ENCODE data around the gene CCT4. TPM values are rescaled to one million over a fixed set of nuclear protein-coding genes. Genes with fewer than 3 reads are reported as not detected.

Gene CCT4
- total and polyA plus RNA-seq, 2 experiments from 2014 or later, result 333 to 343 TPM

DNA sequence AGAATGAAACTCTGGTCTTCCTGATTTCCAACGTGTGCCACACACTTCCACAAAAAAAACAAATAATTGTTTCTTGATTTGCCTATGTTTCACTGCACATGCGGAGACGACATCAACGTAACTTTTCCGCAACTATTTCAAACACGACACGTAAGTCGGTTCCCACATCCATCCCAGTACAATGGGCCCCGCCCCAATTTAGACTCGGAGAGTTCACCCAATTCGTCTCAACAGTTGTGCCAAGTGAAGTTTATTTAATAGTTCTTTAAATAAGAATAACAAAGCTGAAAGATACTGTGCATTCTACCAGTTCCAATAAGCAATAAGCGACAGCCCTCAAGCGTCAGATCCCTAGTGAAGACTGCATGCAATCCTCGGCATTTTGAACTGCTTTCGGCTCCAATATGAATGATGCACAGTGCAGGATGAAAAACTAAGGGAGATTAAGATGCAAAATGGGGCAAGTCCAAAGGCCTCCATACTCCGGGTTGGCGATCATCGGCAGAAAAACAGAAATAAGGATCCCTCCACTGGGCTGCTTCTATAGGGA, 664 bp downstream of the CCT4 start (continued):
- TF ChIP-seq, protein P1, sequence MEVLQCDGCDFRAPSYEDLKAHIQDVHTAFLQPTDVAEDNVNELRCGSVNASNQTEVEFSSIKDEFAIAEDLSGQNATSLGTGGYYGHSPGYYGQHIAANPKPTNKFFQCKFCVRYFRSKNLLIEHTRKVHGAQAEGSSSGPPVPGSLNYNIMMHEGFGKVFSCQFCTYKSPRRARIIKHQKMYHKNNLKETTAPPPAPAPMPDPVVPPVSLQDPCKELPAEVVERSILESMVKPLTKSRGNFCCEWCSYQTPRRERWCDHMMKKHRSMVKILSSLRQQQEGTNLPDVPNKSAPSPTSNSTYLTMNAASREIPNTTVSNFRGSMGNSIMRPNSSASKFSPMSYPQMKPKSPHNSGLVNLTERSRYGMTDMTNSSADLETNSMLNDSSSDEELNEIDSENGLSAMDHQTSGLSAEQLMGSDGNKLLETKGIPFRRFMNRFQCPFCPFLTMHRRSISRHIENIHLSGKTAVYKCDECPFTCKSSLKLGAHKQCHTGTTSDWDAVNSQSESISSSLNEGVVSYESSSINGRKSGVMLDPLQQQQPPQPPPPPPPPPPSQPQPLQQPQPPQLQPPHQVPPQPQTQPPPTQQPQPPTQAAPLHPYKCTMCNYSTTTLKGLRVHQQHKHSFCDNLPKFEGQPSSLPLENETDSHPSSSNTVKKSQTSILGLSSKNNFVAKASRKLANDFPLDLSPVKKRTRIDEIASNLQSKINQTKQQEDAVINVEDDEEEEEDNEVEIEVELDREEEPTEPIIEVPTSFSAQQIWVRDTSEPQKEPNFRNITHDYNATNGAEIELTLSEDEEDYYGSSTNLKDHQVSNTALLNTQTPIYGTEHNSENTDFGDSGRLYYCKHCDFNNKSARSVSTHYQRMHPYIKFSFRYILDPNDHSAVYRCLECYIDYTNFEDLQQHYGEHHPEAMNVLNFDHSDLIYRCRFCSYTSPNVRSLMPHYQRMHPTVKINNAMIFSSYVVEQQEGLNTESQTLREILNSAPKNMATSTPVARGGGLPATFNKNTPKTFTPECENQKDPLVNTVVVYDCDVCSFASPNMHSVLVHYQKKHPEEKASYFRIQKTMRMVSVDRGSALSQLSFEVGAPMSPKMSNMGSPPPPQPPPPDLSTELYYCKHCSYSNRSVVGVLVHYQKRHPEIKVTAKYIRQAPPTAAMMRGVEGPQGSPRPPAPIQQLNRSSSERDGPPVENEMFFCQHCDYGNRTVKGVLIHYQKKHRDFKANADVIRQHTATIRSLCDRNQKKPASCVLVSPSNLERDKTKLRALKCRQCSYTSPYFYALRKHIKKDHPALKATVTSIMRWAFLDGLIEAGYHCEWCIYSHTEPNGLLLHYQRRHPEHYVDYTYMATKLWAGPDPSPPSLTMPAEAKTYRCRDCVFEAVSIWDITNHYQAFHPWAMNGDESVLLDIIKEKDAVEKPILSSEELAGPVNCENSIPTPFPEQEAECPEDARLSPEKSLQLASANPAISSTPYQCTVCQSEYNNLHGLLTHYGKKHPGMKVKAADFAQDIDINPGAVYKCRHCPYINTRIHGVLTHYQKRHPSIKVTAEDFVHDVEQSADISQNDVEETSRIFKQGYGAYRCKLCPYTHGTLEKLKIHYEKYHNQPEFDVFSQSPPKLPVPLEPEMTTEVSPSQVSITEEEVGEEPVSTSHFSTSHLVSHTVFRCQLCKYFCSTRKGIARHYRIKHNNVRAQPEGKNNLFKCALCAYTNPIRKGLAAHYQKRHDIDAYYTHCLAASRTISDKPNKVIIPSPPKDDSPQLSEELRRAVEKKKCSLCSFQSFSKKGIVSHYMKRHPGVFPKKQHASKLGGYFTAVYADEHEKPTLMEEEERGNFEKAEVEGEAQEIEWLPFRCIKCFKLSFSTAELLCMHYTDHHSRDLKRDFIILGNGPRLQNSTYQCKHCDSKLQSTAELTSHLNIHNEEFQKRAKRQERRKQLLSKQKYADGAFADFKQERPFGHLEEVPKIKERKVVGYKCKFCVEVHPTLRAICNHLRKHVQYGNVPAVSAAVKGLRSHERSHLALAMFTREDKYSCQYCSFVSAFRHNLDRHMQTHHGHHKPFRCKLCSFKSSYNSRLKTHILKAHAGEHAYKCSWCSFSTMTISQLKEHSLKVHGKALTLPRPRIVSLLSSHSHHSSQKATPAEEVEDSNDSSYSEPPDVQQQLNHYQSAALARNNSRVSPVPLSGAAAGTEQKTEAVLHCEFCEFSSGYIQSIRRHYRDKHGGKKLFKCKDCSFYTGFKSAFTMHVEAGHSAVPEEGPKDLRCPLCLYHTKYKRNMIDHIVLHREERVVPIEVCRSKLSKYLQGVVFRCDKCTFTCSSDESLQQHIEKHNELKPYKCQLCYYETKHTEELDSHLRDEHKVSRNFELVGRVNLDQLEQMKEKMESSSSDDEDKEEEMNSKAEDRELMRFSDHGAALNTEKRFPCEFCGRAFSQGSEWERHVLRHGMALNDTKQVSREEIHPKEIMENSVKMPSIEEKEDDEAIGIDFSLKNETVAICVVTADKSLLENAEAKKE (CRISPR knock-in tag; IDR thresholded peaks at IDR 0.05), result no peak

DNA sequence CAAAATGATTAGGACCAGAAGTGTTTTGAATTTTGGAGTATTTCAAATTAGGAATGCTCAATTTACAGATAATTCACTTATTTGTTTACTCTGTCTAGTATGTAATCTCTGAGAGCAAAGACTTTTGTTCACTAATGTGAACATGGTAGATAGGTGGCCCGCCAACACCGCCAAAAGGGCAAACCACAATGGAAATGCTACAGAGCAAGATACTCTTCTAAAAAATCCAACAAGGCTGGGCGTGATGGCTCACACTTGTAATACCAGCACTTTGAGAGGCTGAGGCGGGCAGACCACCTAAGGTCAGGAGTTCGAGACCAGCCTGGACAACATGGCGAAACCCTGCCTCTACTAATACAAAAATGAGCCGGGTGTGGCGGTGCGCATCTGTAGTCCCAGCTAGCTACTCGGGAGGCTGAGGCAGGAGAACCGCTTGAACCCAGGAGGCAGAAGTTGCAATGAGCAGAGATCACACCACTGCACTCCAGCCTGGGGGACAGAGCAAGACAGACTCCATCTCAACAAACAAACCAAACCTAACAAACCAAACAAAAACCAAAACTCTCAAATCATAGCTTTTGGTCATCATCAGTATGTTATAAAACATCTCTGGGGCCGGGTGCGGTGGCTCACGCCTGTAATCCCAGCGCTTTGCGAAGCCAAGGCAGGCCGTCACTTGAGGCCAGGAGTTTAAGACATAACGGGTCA, 2.4 kb downstream of the CCT4 start:
- H3K4me2 ChIP-seq, result peak overlapping the region; percentile 93
- no peaks in the 10 kb centered on the region for H3K9me2 ChIP-seq (ENCODE audit: insufficient read depth)
- peak overlapping the region; percentile 43; the same call in 1 of the 2 replicates for H3K27ac ChIP-seq (ENCODE audit: low read depth)
- H3F3A ChIP-seq (replicated peaks; ENCODE audit: low read depth), result peaks cover 24% of the 10 kb centered on the region; the same call in 1 of the 2 replicates
- H3K36me3 ChIP-seq (ENCODE audit: insufficient read depth), result peaks cover 50% of the 10 kb centered on the region
- no peak for DNase-seq (ENCODE audit: low spot score)
- H3K79me2 ChIP-seq (replicated peaks; ENCODE audit: insufficient read depth), result peaks cover 70% of the 10 kb centered on the region
- no peaks in the 10 kb centered on the region for H3K9me3 Mint-ChIP-seq
- H3K4me3 Mint-ChIP-seq, result peak overlapping the region; percentile 99
- peak overlapping the region; percentile 86 for H3K4me3 ChIP-seq
- TF ChIP-seq POLR2AphosphoS5 (IDR thresholded peaks at IDR 0.05; ENCODE audit: low read depth) (no peak), STAT1 (IDR thresholded peaks at IDR 0.05; ENCODE audit: unreplicated experiment) (no peak), EZH2 (IDR thresholded peaks at IDR 0.05; ENCODE audit: low read depth, unreplicated experiment) (no peak)
- H3K4me1 Mint-ChIP-seq, result peaks cover 15% of the 10 kb centered on the region
- H3K36me3 Mint-ChIP-seq (ENCODE audit: low read depth), result peaks cover 70% of the 10 kb centered on the region
- H3K27me3 ChIP-seq (ENCODE audit: insufficient read depth), result no peaks in the 10 kb centered on the region
- H3K27me3 Mint-ChIP-seq (ENCODE audit: insufficient read depth, low read depth, poor library complexity), result peaks cover 4% of the 10 kb centered on the region
- no peaks in the 10 kb centered on the region for H3K4me1 ChIP-seq (ENCODE audit: insufficient read depth)
- H4K20me1 ChIP-seq (replicated peaks; ENCODE audit: insufficient read depth), result peaks cover 42% of the 10 kb centered on the region
- no peak overlapping the region for H2AFZ ChIP-seq
- H3K27ac Mint-ChIP-seq, result 0 out of 2 replicates have a peak overlapping the region, but pooled peaks have one; percentile 21
- no peak for ATAC-seq

Data from GM23338 (cell line).